GM21515 (cell line): ENCODE data around the gene SLC17A2.

ENCODE experiments used
- ATAC-seq: cut with Tn5 transposase; IDR thresholded peaks from one replicate; pipeline ENCODE4 v1.9.1; 2021; ENCODE audit not compliant: unreplicated experiment

SLC17A2 gene

GRCh38 chr6:25930532-25931410 is at the start of gene SLC17A2:
TSS of gene SLC17A2 (minus strand) at chr6:25930691. CDS start at chr6:25925796, 4,895 bp downstream.
- no peak for ATAC-seq

- ATAC-seq, result no peak
Observed at GRCh38 chr6:25975923-25976560, 45.6 kb upstream of the SLC17A2 start.

- no peak for ATAC-seq
Observed at GRCh38 chr6:25973923-25974555, 43.5 kb upstream of the SLC17A2 start.

GRCh38 chr6:25972902-25973301 is 42.4 kb upstream of the SLC17A2 start:
- ATAC-seq, result no peak

- no peak for ATAC-seq
Observed at GRCh38 chr6:25972128-25972527, 41.6 kb upstream of the SLC17A2 start.

- no peak for ATAC-seq
Observed at GRCh38 chr6:25971187-25971821, 40.8 kb upstream of the SLC17A2 start.

- ATAC-seq, result no peak
Observed at GRCh38 chr6:25968769-25969168, 38.3 kb upstream of the SLC17A2 start.

GRCh38 chr6:25966711-25967110 is 36.2 kb upstream of the SLC17A2 start:
- ATAC-seq, result no peak

GRCh38 chr6:25965058-25965457 is 34.6 kb upstream of the SLC17A2 start:
- ATAC-seq, result no peak

- ATAC-seq, result no peak
Observed at GRCh38 chr6:25963426-25964123, 33.1 kb upstream of the SLC17A2 start.

- ATAC-seq, result peak; percentile 83
Observed at GRCh38 chr6:25962149-25963127, 31.9 kb upstream of the SLC17A2 start, which contains the start of gene TRIM38. TSS of gene TRIM38 (plus strand) at chr6:25962802. CDS start at chr6:25966523, 3,721 bp downstream.

GRCh38 chr6:25961619-25962148 is 31.2 kb upstream of the SLC17A2 start:
- ATAC-seq, result no peak

- ATAC-seq, result no peak
Observed at GRCh38 chr6:25960734-25961133, 30.2 kb upstream of the SLC17A2 start.

- ATAC-seq, result no peak
Observed at GRCh38 chr6:25959890-25960536, 29.5 kb upstream of the SLC17A2 start.

GRCh38 chr6:25958700-25959162 is 28.2 kb upstream of the SLC17A2 start:
- no peak for ATAC-seq

- no peak for ATAC-seq
Observed at GRCh38 chr6:25956226-25956625, 25.7 kb upstream of the SLC17A2 start.

GRCh38 chr6:25954756-25955155 is 24.3 kb upstream of the SLC17A2 start:
- ATAC-seq, result no peak

- ATAC-seq, result no peak
Observed at GRCh38 chr6:25953733-25954132, 23.2 kb upstream of the SLC17A2 start.

GRCh38 chr6:25952535-25952934 is 22.0 kb upstream of the SLC17A2 start:
- ATAC-seq, result no peak
